Measurements from ENCODE around the gene CDC14B. TPM values are rescaled to one million over a fixed set of nuclear protein-coding genes. Genes with fewer than 3 reads are reported as not detected.

CDC14B gene
- total and polyA plus RNA-seq, 4 donors = 8.8 to 33.3 (median 11.3) TPM

- H3K4me3 ChIP-seq (ENCODE audit: low read depth in 1 of 3, low read length in 3 of 3) = no peak overlapping the region
- peaks cover 0 to 3% (median 0%) of the 10 kb centered on the region in 4 donors for H3K4me1 ChIP-seq (ENCODE audit: control insufficient read depth in 4 of 4, insufficient read depth in 4 of 4, low read length in 3 of 4)
- H3K9me3 ChIP-seq (ENCODE audit: control insufficient read depth in 4 of 4, low read length in 3 of 4) = no peaks in the 10 kb centered on the region
- H3K27ac ChIP-seq (ENCODE audit: low read depth in 1 of 2, low read length in 2 of 2) = no peak overlapping the region
- H3K9ac ChIP-seq (ENCODE audit: low read depth in 1 of 2, low read length in 2 of 2) = no peak overlapping the region
- TF ChIP-seq CTCF (IDR thresholded peaks at IDR 0.05; ENCODE audit: low read depth, low read length, missing input control) = no peak
- 96% methylated on average over 7 of the region's 7 CpGs for WGBS
- H3K27me3 ChIP-seq (ENCODE audit: control insufficient read depth in 4 of 4, insufficient read depth in 4 of 4, low read length in 3 of 4) = no peaks in the 10 kb centered on the region
- H3K36me3 ChIP-seq (ENCODE audit: control insufficient read depth in 4 of 4, insufficient read depth in 3 of 4, low read depth in 1 of 4, low read length in 3 of 4) = peaks cover 3 to 18% (median 6%) of the 10 kb centered on the region in 4 donors
- DNase-seq (ENCODE audit: low spot score) = no peak
Observed at GRCh38 chr9:96519095-96519494, 100.5 kb downstream of the CDC14B start.

GRCh38 chr9:96515621-96516470, 103.8 kb downstream of the CDC14B start:
- Histone ChIP-seq H3K9me3 (ENCODE audit: control insufficient read depth in 4 of 4, low read length in 3 of 4) (no peaks in the 10 kb centered on the region), H3K36me3 (ENCODE audit: control insufficient read depth in 4 of 4, insufficient read depth in 3 of 4, low read depth in 1 of 4, low read length in 3 of 4) (peaks cover 2 to 22% (median 14%) of the 10 kb centered on the region in 4 donors), H3K4me1 (ENCODE audit: control insufficient read depth in 4 of 4, insufficient read depth in 4 of 4, low read length in 3 of 4) (peaks cover 0 to 3% (median 0%) of the 10 kb centered on the region in 4 donors), H3K9ac (ENCODE audit: low read depth in 1 of 2, low read length in 2 of 2) (no peak overlapping the region), H3K4me3 (ENCODE audit: low read depth in 1 of 3, low read length in 3 of 3) (no peak overlapping the region), H3K27ac (ENCODE audit: low read depth in 1 of 2, low read length in 2 of 2) (no peak overlapping the region), H3K27me3 (ENCODE audit: control insufficient read depth in 4 of 4, insufficient read depth in 4 of 4, low read length in 3 of 4) (no peaks in the 10 kb centered on the region)
- TF ChIP-seq FOXA1 (IDR thresholded peaks at IDR 0.05) = no peak
- TF ChIP-seq HNF4G (IDR thresholded peaks at IDR 0.05) = no peak
- no peak for TF ChIP-seq TAF1 (conservative IDR thresholded peaks at IDR 0.05)
- peak; percentile 10 to 25 for TF ChIP-seq RAD21 (IDR thresholded peaks at IDR 0.05)
- no peak for TF ChIP-seq SP1 (IDR thresholded peaks at IDR 0.05)
- peak; percentile 60 for TF ChIP-seq NR2F2 (IDR thresholded peaks at IDR 0.05)
- peak; percentile 17 to 37 for TF ChIP-seq HNF4A (conservative IDR thresholded peaks at IDR 0.05)
- no peak for TF ChIP-seq FOXA2 (IDR thresholded peaks at IDR 0.05)
- no peak for DNase-seq (ENCODE audit: low spot score)
- 78% methylated on average over 5 of the region's 5 CpGs for WGBS

- H3K9me3 ChIP-seq (ENCODE audit: control insufficient read depth in 4 of 4, low read length in 3 of 4) = no peaks in the 10 kb centered on the region
- H3K4me3 ChIP-seq (ENCODE audit: low read depth in 1 of 3, low read length in 3 of 3) = no peak overlapping the region
- no peak for TF ChIP-seq CTCF (IDR thresholded peaks at IDR 0.05; ENCODE audit: low read depth, low read length, missing input control)
- TF ChIP-seq NR2F2 (IDR thresholded peaks at IDR 0.05) = no peak
- TF ChIP-seq RAD21 (IDR thresholded peaks at IDR 0.05) = no peak
- TF ChIP-seq RXRA (IDR thresholded peaks at IDR 0.05) = no peak
- no peak for TF ChIP-seq JUND (IDR thresholded peaks at IDR 0.05)
- no peak for TF ChIP-seq HNF4G (IDR thresholded peaks at IDR 0.05)
- no peak for TF ChIP-seq YY1 (IDR thresholded peaks at IDR 0.05)
- no peak overlapping the region for H3K27ac ChIP-seq (ENCODE audit: low read depth in 1 of 2, low read length in 2 of 2)
- no peak overlapping the region for H3K9ac ChIP-seq (ENCODE audit: low read depth in 1 of 2, low read length in 2 of 2)
- peaks cover 2 to 26% (median 14%) of the 10 kb centered on the region in 4 donors for H3K36me3 ChIP-seq (ENCODE audit: control insufficient read depth in 4 of 4, insufficient read depth in 3 of 4, low read depth in 1 of 4, low read length in 3 of 4)
- H3K27me3 ChIP-seq (ENCODE audit: control insufficient read depth in 4 of 4, insufficient read depth in 4 of 4, low read length in 3 of 4) = no peaks in the 10 kb centered on the region
- WGBS = 93% methylated on average over 3 of the region's 3 CpGs
- DNase-seq (ENCODE audit: low spot score) = no peak
- peaks cover 0 to 3% (median 0%) of the 10 kb centered on the region in 4 donors for H3K4me1 ChIP-seq (ENCODE audit: control insufficient read depth in 4 of 4, insufficient read depth in 4 of 4, low read length in 3 of 4)
Observed at GRCh38 chr9:96514800-96515158, 104.9 kb downstream of the CDC14B start.

All from liver (tissue), 9 donors.